COLO668 (cell line): ENCODE results near the gene RFPL4AL1.
"Not testable (repeated sequence)": the region's sequence is repeated elsewhere in the genome, so short reads cannot be mapped to it uniquely, and the experiment has no call there.

ENCODE experiments used
- DNase-seq: peaks from one replicate; lab custom pipeline; 2025; ENCODE audit not compliant: unreplicated experiment; lab: John Stamatoyannopoulos, UW

Gene RFPL4AL1

DNA sequence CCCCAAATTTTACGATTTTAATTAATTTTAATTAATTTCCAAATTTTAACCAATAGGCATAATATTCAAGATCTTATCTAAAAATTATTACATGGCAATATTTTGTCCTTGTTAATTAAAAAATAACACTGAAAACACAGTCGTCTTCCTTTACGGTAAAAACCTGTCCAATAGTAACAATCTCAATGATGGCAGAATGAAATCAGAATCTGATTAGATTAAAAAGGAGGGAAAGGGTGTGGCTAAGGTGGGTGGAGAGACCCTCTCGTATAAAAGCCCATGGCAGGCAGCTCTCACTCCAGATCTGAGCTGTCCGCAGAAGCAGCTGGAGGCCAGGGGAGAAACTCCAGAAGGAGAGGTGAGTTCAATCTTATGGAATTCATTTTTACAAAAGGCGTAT is at the start of gene RFPL4AL1:
RFPL4AL1 (plus strand) TSS at position 301 of the 400 bp plus-strand sequence. CDS start 2,687 bp downstream, outside the sequence.
- DNase-seq, result not testable (repeated sequence)

- no peak for DNase-seq
Measured at GRCh38 chr19:55720214-55720746, 48.6 kb upstream of the RFPL4AL1 start.

DNA sequence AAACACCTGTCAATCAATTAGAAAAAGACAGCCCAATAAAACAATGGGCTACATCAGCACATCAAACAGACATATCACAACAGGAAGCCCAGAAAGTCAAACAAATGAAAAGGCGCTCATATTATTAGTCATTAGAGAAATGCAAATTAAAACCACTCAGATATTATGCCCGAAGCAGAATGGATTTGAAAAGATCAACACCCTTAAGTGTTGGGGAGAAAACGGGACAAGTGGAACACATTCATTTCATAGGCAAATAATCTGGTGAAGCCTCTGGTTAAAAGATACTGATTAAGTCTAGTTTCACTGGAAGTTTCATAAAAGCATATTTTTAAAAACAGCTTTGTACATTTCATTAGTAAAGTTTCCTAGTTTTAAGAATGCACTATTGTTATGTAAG is 48.1 kb upstream of the RFPL4AL1 start:
- no peak for DNase-seq

- DNase-seq, result no peak
Measured at GRCh38 chr19:55723491-55723890, 45.4 kb upstream of the RFPL4AL1 start.

DNA sequence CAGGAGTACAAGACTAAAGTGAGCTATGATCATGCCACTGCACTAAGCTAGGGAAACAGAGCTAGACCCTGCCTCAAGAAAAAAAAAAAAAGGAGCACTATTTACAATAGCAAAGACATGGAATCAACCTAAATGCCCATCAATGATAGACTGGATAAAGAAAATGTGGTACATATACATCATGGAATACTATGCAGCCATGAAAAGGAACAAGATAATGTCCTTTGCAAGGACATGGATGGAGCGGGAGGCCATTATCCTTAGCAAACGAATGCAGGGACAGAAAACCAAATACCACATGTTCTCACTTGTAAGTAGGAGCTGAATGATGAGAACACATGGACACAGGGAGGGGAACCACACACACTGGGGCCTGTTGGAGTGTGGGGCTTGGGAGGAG is 38.5 kb upstream of the RFPL4AL1 start:
- not testable (repeated sequence) for DNase-seq

DNA sequence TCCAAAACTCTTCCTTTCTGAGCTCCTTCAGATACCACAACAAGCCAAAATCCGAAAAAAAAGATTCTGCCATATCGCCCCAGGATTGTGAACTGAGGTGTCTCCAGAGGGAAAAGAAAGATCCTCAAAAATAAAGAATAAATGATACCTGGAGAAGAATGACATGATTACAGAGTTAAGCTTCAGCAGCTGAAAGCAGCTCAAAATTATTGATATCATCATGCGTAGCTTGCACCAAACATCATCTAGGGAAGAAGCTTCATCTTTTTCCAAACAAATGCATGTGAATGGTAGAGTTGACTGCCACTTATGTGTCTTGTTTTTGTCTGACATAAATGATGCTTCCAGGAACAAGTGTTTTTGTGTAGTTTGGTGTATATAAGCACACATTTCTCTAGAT is 30.6 kb upstream of the RFPL4AL1 start, which contains the start of gene NLRP9:
NLRP9 (minus strand) TSS at position 101 of the 400 bp plus-strand sequence; CDS start at position 73, 28 bp downstream.
- DNase-seq, result no peak

DNA sequence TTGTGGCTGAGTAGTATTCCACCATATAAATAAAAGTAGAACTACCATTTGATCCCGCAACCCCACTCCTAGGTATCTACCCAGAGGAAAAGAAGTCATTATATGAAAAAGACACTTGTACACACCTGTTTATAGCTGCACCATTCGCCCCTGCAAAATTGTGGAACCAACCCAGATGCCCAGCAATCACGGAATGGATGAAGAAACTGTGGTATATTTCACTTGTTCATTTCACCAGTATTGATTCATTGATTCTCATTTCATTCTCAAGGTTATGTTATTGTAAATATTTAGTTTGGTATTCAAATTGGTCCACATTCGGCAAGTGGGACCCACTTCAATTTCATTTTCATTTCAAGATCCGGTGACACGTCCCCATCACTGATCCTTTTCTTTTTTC is 18.2 kb upstream of the RFPL4AL1 start:
- no peak for DNase-seq

GRCh38 chr19:55753401-55753800 is 15.5 kb upstream of the RFPL4AL1 start:
- no peak for DNase-seq

DNA sequence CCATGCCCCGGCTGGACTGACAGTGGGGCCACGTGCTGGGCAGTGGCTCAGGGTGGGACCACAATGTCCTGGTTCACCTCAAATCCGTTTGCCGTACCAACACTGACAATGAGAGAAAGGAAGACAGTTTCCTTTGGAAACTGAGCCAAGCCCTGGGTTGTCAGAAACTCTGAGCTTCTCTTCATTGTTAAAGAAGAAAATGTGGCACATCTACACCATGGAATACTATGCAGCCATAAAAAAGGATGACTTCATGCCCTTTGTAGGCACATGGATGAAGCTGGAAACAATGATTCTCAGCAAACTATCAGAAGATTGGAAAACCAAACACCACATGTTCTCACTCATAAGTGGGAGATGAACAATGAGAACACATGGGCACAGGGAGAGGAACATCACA is 12.1 kb upstream of the RFPL4AL1 start:
- DNase-seq, result not testable (repeated sequence)

- not testable (repeated sequence) for DNase-seq
Measured at GRCh38 chr19:55758797-55759196, 10.1 kb upstream of the RFPL4AL1 start, which contains the start of gene RFPL4A. TSS of gene RFPL4A (plus strand) at chr19:55759097. CDS start at chr19:55761801, 2,704 bp downstream.

DNA sequence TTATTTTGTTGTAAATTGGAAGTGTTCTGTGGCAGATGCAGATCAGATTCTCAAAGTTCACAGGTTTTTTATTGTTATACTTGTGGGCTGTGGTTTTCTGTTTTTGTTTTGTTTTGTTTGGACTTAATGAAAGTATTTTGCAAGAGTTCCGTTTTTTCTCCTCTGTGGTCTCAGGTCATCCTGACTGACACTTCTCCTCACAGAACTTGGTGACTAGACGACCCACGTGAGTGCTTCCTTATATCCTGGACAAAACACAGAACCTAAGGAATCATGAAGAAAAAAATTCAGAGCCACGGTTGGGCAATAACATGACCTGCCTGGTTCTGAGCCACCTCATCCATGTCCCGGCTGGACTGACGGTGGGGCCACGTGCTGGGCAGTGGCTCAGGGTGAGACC is 2.5 kb upstream of the RFPL4AL1 start:
- DNase-seq, result no peak

- not testable (repeated sequence) for DNase-seq
Measured at GRCh38 chr19:55769632-55770031, 714 bp downstream of the RFPL4AL1 start.

DNA sequence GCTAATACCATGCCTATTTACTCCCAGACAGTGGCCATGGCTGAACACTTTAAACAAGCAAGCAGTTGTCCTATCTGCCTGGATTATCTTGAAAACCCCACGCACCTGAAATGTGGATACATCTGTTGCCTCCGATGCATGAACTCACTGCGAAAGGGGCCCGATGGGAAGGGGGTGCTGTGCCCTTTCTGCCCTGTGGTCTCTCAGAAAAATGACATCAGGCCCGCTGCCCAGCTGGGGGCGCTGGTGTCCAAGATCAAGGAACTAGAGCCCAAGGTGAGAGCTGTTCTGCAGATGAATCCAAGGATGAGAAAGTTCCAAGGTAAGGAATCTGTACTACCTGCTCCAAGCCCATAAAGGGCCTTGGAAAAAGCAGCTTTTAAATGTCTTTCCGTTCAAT is 8.6 kb downstream of the RFPL4AL1 start:
- peak; percentile 6 for DNase-seq

DNA sequence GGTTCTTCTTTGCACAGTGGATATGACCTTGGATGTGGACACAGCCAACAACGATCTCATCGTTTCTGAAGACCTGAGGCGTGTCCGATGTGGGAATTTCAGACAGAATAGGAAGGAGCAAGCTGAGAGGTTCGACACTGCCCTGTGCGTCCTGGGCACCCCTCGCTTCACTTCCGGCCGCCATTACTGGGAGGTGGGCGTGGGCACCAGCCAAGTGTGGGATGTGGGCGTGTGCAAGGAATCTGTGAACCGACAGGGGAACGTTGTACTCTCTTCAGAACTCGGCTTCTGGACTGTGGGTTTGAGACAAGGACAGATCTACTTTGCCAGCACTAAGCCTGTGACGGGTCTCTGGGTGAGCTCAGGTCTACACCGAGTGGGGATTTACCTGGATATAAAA is 9.4 kb downstream of the RFPL4AL1 start:
- no peak for DNase-seq

DNA sequence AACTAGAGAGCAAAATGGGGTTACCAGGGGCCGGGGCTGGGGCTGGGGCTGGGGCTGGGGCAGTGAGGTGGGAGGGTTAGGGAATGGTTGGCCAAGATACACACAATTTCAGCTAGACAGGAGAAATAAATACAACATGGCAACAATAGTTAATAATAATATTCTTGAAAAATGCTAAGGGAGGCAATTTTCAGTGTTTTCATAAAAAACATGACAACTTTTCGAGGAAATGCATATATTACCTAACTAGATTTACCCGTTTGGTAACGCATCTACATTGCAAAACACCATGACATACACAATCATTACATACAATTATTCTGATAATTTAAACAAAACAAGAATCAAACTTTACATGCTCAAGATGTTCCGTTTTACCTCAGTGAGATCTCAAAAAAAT is 12.2 kb downstream of the RFPL4AL1 start:
- no peak for DNase-seq

GRCh38 chr19:55795021-55795420 is 26.1 kb downstream of the RFPL4AL1 start:
- no peak for DNase-seq

DNA sequence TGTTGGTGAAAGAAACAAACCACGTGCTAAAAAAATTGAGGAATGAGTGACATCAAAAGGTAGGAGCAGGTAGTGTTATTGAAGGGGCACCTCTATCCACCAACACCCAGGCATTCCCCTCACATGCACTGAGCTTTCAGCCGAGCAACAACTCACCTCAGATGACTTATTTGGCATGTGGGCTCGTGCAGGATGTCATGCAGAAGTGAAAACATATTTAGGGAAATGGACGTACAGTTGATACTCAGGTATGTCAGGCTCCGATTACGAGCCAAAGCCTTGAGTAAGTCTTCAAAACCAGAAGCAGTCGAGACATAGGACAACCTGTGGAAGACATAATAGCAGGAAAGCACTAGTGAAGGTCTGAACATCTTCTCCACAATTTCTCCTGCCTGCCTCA is 32.5 kb downstream of the RFPL4AL1 start:
- no peak for DNase-seq

GRCh38 chr19:55802281-55802680 is 33.4 kb downstream of the RFPL4AL1 start:
- no peak for DNase-seq

GRCh38 chr19:55809381-55810058 is 40.6 kb downstream of the RFPL4AL1 start:
- peak; percentile 62 for DNase-seq

DNA sequence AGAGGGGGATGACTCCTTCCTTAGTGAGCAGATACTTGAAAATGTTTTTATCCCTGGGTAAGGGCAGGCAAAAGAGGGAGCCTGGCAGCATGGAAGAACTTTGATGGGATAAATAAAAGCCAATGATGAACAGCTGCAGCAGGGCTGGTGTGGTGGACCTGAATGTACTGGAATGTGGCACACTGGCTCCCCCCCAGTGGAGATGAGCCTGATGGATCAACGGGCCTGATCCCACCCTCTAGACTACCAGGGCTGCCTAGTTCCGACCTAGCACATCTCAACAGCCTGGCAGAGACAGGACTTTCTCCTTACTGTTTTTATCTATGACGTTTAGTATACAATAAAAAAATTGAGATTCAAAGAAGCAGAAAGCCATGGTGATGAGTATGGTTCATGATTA is 42.4 kb downstream of the RFPL4AL1 start:
- no peak for DNase-seq

DNA sequence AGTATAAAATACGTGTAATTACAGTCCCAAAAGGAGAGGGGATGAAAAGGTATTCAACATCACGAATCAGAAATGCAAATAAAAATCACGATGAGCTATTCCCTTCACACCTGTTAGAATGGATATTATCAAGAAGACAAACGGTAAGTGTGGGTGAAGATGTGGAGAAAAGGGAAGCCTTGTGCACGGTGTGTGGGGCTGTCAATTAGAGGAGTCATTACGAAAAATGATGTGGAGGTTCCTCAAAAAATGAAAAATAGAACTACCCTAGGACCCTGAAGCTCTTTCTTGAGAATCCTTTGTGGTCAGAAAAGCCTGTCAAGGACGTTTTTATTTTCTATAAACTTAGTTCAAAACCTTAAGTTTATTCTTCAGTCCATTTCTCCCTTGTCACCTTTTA is 43.5 kb downstream of the RFPL4AL1 start:
- DNase-seq, result no peak

DNA sequence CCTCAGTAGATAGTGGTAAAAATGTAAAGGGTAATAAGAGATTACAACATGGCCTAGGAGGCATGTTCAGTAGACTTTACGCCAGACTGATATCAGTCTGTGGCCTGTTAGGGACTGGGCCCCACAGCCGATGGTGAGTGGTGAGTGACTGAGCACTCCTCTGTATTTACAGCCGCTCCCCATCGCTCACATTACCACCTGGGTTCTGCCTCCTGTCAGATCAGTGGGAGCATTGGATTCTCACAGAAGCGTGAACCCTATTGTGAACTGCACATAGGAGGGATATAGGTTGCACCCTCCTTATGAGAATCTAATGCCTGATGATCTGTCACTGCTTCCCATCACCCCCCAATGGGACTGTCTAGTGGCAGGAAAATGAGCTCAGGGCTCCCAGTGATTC is 45.0 kb downstream of the RFPL4AL1 start:
- no peak for DNase-seq

- no peak for DNase-seq
Measured at GRCh38 chr19:55820037-55820436, 51.1 kb downstream of the RFPL4AL1 start.
